Prostate gland (tissue), 2 donors: ENCODE data around the gene BPIFB6. TPM values are rescaled to one million over a fixed set of nuclear protein-coding genes. Genes with fewer than 3 reads are reported as not detected.

ENCODE experiments used
- DNase-seq: peaks from one replicate; pipeline ENCODE4 v3.0.0-alpha.2; 2019; ENCODE audit warnings: low spot score
- H3K27ac ChIP-seq, 2 donors: fragments of 200-600 bp; sonication (generic); 2 replicates each; pipeline ENCODE4 v1.5.1; 2017 to 2019
- H3K27me3 ChIP-seq: fragments of 200-600 bp; sonication (generic); replicated peaks from 2 replicates; pipeline ENCODE4 v1.5.1; 2019; ENCODE audit not compliant: insufficient read depth
- H3K36me3 ChIP-seq, 2 donors: fragments of 200-600 bp; sonication (generic); 1 replicate in 1 of 2; 2 replicates in 1 of 2; pipeline versions ENCODE4 v1.5.1 to v1.8.1; 2017 to 2019
- H3K4me1 ChIP-seq: fragments of 200-600 bp; sonication (generic); replicated peaks from 2 replicates; pipeline ENCODE4 v1.5.1; 2019
- H3K4me3 ChIP-seq, 2 donors: fragments of 200-600 bp; sonication (generic); 2 replicates each; pipeline ENCODE4 v1.5.1; 2017 to 2019
- H3K9me3 ChIP-seq: fragments of 200-600 bp; sonication (generic); 2 replicates; pipeline ENCODE4 v1.5.1; 2017
- CTCF ChIP-seq, 4 experiments: fragments of 200-600 bp in 2 of 4; fragments of 450-650 bp in 2 of 4; sonication (generic) in 2 of 4; IDR thresholded peaks; 1 replicate in 3 of 4; 2 replicates in 1 of 4; pipeline ENCODE4 v1.5.1; 2016 to 2019; ENCODE audit warnings: antibody characterized with exemption in 4 of 4, mild to moderate bottlenecking in 2 of 4, moderate library complexity in 2 of 4
- POLR2A ChIP-seq: fragments of 450-650 bp; IDR thresholded peaks from one replicate; pipeline ENCODE4 v1.6.1; 2016; ENCODE audit warnings: antibody characterized with exemption, mild to moderate bottlenecking
- POLR2AphosphoS5 ChIP-seq: sonication (generic); formaldehyde crosslinking; IDR thresholded peaks from one replicate; pipeline ENCODE4 v1.6.1; 2017; ENCODE audit warnings: antibody characterized with exemption
- WGBS: methylation state at CpG from one replicate; pipeline ENCODE4 v1.1.5; 2018; 5-methylcytosine and 5-hydroxymethylcytosine counted together
- intact Hi-C: fragments of 100-400 bp; cut with DNase I; formaldehyde crosslinking; loops from one replicate; pipeline ENCODE4 v1.14.2; 2022
- total RNA-seq, 2 donors: library from RNA; depleted of rRNA; stranded (reverse); fragments of >200 nt; gene quantifications; one replicate each; pipeline ENCODE4 v1.1.0, GENCODE V29; 2016

The BPIFB6 gene
- total RNA-seq, 2 donors from 2014 or later: not detected

- no peak for DNase-seq
- TF ChIP-seq CTCF (IDR thresholded peaks at IDR 0.05): no peak
- intact Hi-C loops: no loop called here
- Histone ChIP-seq H3K27ac (no peak overlapping the region), H3K4me1 (no peaks in the 10 kb centered on the region), H3K36me3 (no peaks in the 10 kb centered on the region), H3K27me3 (no peaks in the 10 kb centered on the region), H3K4me3 (no peak overlapping the region), H3K9me3 (no peaks in the 10 kb centered on the region)
- 75% methylated on average over 12 of the region's 12 CpGs for WGBS
These were observed 3.4 kb upstream of the BPIFB6 start for GRCh38 chr20:33027769-33028751.

GRCh38 chr20:33028875-33029274 is 2.6 kb upstream of the BPIFB6 start:
- Histone ChIP-seq H3K27ac (no peak overlapping the region), H3K4me3 (no peak overlapping the region), H3K4me1 (no peaks in the 10 kb centered on the region), H3K36me3 (no peaks in the 10 kb centered on the region), H3K9me3 (no peaks in the 10 kb centered on the region), H3K27me3 (no peaks in the 10 kb centered on the region)
- TF ChIP-seq POLR2AphosphoS5 (no peak), CTCF (IDR thresholded peaks at IDR 0.05) (no peak), POLR2A (no peak)
- 72% methylated on average over 7 of the region's 7 CpGs for WGBS
- DNase-seq: no peak
- intact Hi-C loops: no loop called here

GRCh38 chr20:33030076-33030475 is 1.4 kb upstream of the BPIFB6 start:
- Histone ChIP-seq H3K4me3 (no peak overlapping the region), H3K27ac (no peak overlapping the region), H3K36me3 (no peaks in the 10 kb centered on the region), H3K9me3 (no peaks in the 10 kb centered on the region), H3K27me3 (no peaks in the 10 kb centered on the region), H3K4me1 (no peaks in the 10 kb centered on the region)
- 82% methylated on average over 9 of the region's 9 CpGs for WGBS
- intact Hi-C loops: no loop called here
- TF ChIP-seq CTCF (IDR thresholded peaks at IDR 0.05): no peak
- TF ChIP-seq POLR2AphosphoS5: no peak
- no peak for TF ChIP-seq POLR2A
- DNase-seq: no peak

GRCh38 chr20:33030569-33030968 is 879 bp upstream of the BPIFB6 start:
- Histone ChIP-seq H3K9me3 (no peaks in the 10 kb centered on the region), H3K27ac (no peak overlapping the region), H3K27me3 (no peaks in the 10 kb centered on the region), H3K36me3 (no peaks in the 10 kb centered on the region), H3K4me3 (no peak overlapping the region), H3K4me1 (no peaks in the 10 kb centered on the region)
- DNase-seq: no peak
- 77% methylated on average over 6 of the region's 6 CpGs for WGBS
- intact Hi-C loops: no loop called here
- no peak for TF ChIP-seq POLR2AphosphoS5

- H3K27me3 ChIP-seq: no peaks in the 10 kb centered on the region
- 76% methylated on average over 6 of the region's 6 CpGs for WGBS
- no peaks in the 10 kb centered on the region for H3K4me1 ChIP-seq
- intact Hi-C loops: no loop called here
- no peak for TF ChIP-seq POLR2A
- TF ChIP-seq POLR2AphosphoS5: no peak
- no peak for TF ChIP-seq CTCF (IDR thresholded peaks at IDR 0.05)
- H3K36me3 ChIP-seq: no peaks in the 10 kb centered on the region
- DNase-seq: no peak
- H3K4me3 ChIP-seq: no peak overlapping the region
- H3K27ac ChIP-seq: no peak overlapping the region
- H3K9me3 ChIP-seq: no peaks in the 10 kb centered on the region
These were observed 1.1 kb downstream of the BPIFB6 start for GRCh38 chr20:33032555-33032954.
